Measurements from ENCODE around the gene TUBB1.

GRCh38 chr20:59017493-59018231 is 1.6 kb upstream of the TUBB1 start:
- TF ChIP-seq U2AF1 (optimal IDR thresholded peaks at IDR 0.05; ENCODE audit: low read depth, low read length), result peak; percentile 55
- TF ChIP-seq TOPORS (CRISPR knock-in tag; IDR thresholded peaks at IDR 0.05), result no peak
- TF ChIP-seq, protein P1, sequence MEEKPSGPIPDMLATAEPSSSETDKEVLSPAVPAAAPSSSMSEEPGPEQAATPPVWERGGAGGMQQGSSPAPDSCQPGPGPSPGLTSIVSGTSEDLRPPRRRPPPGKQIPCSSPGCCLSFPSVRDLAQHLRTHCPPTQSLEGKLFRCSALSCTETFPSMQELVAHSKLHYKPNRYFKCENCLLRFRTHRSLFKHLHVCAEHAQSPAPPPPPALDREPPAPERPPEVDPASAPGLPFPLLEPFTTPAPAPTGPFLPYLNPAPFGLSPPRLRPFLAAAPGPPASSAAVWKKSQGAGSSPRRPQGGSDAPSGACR (CRISPR knock-in tag; IDR thresholded peaks at IDR 0.05), result no peak
- no peak for TF ChIP-seq KLF16 (CRISPR knock-in tag; IDR thresholded peaks at IDR 0.05)
